Endodermal cell (in vitro differentiated cells): ENCODE measurements around the gene LIX1. TPM values are rescaled to one million over a fixed set of nuclear protein-coding genes. Genes with fewer than 3 reads are reported as not detected.

Experiments
- DNase-seq: peaks from one replicate; pipeline ENCODE4 v3.0.0-alpha.2; 2017
- H3K27ac ChIP-seq: 2 replicates; pipeline ENCODE4 v1.5.1; 2013; ENCODE audit warnings: mild to moderate bottlenecking, low read depth, low read length, moderate library complexity
- H3K27me3 ChIP-seq: 2 replicates; pipeline ENCODE4 v1.6.1; 2013; ENCODE audit warnings: mild to moderate bottlenecking, low read length, moderate library complexity; ENCODE audit not compliant: insufficient read depth, control insufficient read depth, poor library complexity, severe bottlenecking
- H3K36me3 ChIP-seq: 2 replicates; pipeline ENCODE4 v1.7.0; 2013; ENCODE audit warnings: mild to moderate bottlenecking, low read length, moderate library complexity; ENCODE audit not compliant: control insufficient read depth, insufficient read depth
- H3K4me1 ChIP-seq: one replicate; pipeline ENCODE4 v1.7.0; 2013; ENCODE audit warnings: low read length; ENCODE audit not compliant: control insufficient read depth, insufficient read depth
- H3K4me3 ChIP-seq: 2 replicates; pipeline ENCODE4 v1.5.1; 2013; ENCODE audit warnings: mild to moderate bottlenecking, low read length, moderate library complexity
- H3K9ac ChIP-seq: 2 replicates; pipeline ENCODE4 v1.6.1; 2013; ENCODE audit warnings: mild to moderate bottlenecking, low read length, moderate library complexity; ENCODE audit not compliant: poor library complexity, severe bottlenecking; ENCODE audit errors: extremely low read depth
- H3K9me3 ChIP-seq: 2 replicates; pipeline ENCODE4 v1.6.1; 2013; ENCODE audit warnings: mild to moderate bottlenecking, low read length, moderate library complexity; ENCODE audit not compliant: control insufficient read depth
- H3K27ac Mint-ChIP-seq: 2 replicates; pipeline ENCODE4 v1.8.0; 2020; ENCODE audit warnings: mixed read lengths
- H3K27me3 Mint-ChIP-seq: 2 replicates; pipeline ENCODE4 v1.8.0; 2021; ENCODE audit warnings: mild to moderate bottlenecking, mixed read lengths; ENCODE audit not compliant: insufficient read depth
- H3K36me3 Mint-ChIP-seq: 2 replicates; pipeline ENCODE4 v1.8.0; 2020; ENCODE audit warnings: low read depth, mixed read lengths
- H3K4me1 Mint-ChIP-seq: 2 replicates; pipeline ENCODE4 v1.8.0; 2020; ENCODE audit warnings: mixed read lengths
- H3K4me3 Mint-ChIP-seq: 2 replicates; pipeline ENCODE4 v1.8.0; 2020; ENCODE audit warnings: mild to moderate bottlenecking, moderate library complexity, mixed read lengths
- H3K9me3 Mint-ChIP-seq: 2 replicates; pipeline ENCODE4 v1.8.0; 2020; ENCODE audit warnings: mild to moderate bottlenecking, mixed read lengths
- CTCF ChIP-seq: fragments of 200-600 bp; sonication (generic); conservative IDR thresholded peaks from 2 replicates; pipeline ENCODE4 v1.5.0; 2021; ENCODE audit warnings: antibody characterized with exemption, mild to moderate bottlenecking
- WGBS, 2 experiments: methylation state at CpG; one replicate each; pipeline versions ENCODE4 v1.1.5 to v1.1.7; 2013; ENCODE audit warnings: missing lambda C conversion rate in 2 of 2, mixed read lengths in 1 of 2; ENCODE audit not compliant: insufficient coverage in 1 of 2, insufficient read length in 1 of 2; 5-methylcytosine and 5-hydroxymethylcytosine counted together
- total RNA-seq, 2 donors: library from RNA; stranded (reverse); fragmentation: NEBNext Ultra II Directional in 1 of 2; extraction: Animal tissue kit (Norgen Biotek cat#: 25700) in 1 of 2; gene quantifications; 2 replicates in 1 of 2; 3 replicates in 1 of 2; pipeline ENCODE4 v1.2.1, GENCODE V29; 2021

LIX1 gene
- total RNA-seq, 2 donors from 2014 or later: 0.09 to 0.15 TPM

DNA sequence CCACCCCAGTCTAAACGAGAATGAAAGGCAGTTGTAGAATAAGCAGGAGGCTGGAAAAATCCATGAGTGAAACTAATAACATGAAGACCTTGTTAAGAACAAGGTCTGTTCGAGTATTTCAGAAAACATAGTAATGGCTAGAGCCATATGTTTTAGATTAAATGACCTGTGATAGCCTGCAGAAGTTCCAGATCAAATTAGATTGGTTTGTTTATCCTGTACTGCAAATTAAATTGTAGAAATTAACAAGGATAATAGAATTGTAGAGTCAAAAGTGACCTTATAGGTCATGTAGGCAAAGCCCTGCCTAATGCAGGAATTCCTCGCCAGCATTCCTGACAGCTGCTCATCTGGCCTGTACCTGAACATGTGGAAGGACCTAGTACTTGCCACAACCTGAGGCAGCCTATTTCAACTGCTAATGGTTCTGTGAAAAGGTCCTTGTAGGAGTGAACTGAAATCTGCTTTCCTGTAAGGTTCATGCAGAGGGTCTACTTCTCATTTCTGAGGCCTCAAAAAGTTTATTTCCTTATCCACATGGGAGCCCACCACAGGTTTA, 17.2 kb downstream of the LIX1 start:
- H3K27me3 Mint-ChIP-seq: no peaks in the 10 kb centered on the region
- peaks cover 11% of the 10 kb centered on the region for H3K4me1 Mint-ChIP-seq
- no peak for TF ChIP-seq CTCF
- H3K4me3 Mint-ChIP-seq: no peak overlapping the region
- no peaks in the 10 kb centered on the region for H3K27me3 ChIP-seq
- no peaks in the 10 kb centered on the region for H3K9me3 Mint-ChIP-seq
- no peak overlapping the region for H3K4me3 ChIP-seq
- peak; percentile 59 for DNase-seq
- H3K9ac ChIP-seq: no peak overlapping the region
- H3K36me3 ChIP-seq: no peaks in the 10 kb centered on the region
- 90 to 92% methylated on average over 3 of the region's 3 CpGs for WGBS, 2 experiments
- H3K9me3 ChIP-seq: no peaks in the 10 kb centered on the region
- H3K27ac Mint-ChIP-seq: no peak overlapping the region
- H3K4me1 ChIP-seq: peaks cover 4% of the 10 kb centered on the region
- no peak overlapping the region for H3K27ac ChIP-seq
- no peaks in the 10 kb centered on the region for H3K36me3 Mint-ChIP-seq

GRCh38 chr5:97124335-97124734, 18.1 kb downstream of the LIX1 start:
- H3K9me3 Mint-ChIP-seq: no peaks in the 10 kb centered on the region
- H3K4me1 Mint-ChIP-seq: peaks cover 6% of the 10 kb centered on the region
- H3K27ac ChIP-seq: no peak overlapping the region
- WGBS, 2 experiments: 78 to 79% methylated on average over 1 to 2 of the region's 2 CpGs
- H3K36me3 Mint-ChIP-seq: no peaks in the 10 kb centered on the region
- H3K9ac ChIP-seq: no peak overlapping the region
- H3K4me3 Mint-ChIP-seq: no peak overlapping the region
- H3K27me3 Mint-ChIP-seq: no peaks in the 10 kb centered on the region
- H3K4me1 ChIP-seq: no peaks in the 10 kb centered on the region
- DNase-seq: peak; percentile 74
- no peak for TF ChIP-seq CTCF
- H3K27me3 ChIP-seq: no peaks in the 10 kb centered on the region
- H3K4me3 ChIP-seq: no peak overlapping the region
- no peaks in the 10 kb centered on the region for H3K36me3 ChIP-seq
- no peak overlapping the region for H3K27ac Mint-ChIP-seq
- H3K9me3 ChIP-seq: no peaks in the 10 kb centered on the region

- Mint-ChIP-seq H3K9me3 (no peaks in the 10 kb centered on the region), H3K27me3 (no peaks in the 10 kb centered on the region), H3K27ac (no peak overlapping the region), H3K4me3 (no peak overlapping the region), H3K4me1 (peaks cover 2% of the 10 kb centered on the region), H3K36me3 (no peaks in the 10 kb centered on the region)
- Histone ChIP-seq H3K27me3 (no peaks in the 10 kb centered on the region), H3K4me3 (no peak overlapping the region), H3K27ac (no peak overlapping the region), H3K9me3 (no peaks in the 10 kb centered on the region), H3K9ac (no peak overlapping the region), H3K36me3 (no peaks in the 10 kb centered on the region), H3K4me1 (no peaks in the 10 kb centered on the region)
- no peak for DNase-seq
- no peak for TF ChIP-seq CTCF
- 86 to 90% methylated on average over 5 of the region's 5 CpGs for WGBS, 2 experiments
Measured at GRCh38 chr5:97121848-97122247, 20.6 kb downstream of the LIX1 start.
